ENCODE data around the gene TRAPPC3L. TPM values are rescaled to one million over a fixed set of nuclear protein-coding genes. Genes with fewer than 3 reads are reported as not detected.

TRAPPC3L gene
- total RNA-seq, 1 donor from 2014 or later, result not detected

DNA sequence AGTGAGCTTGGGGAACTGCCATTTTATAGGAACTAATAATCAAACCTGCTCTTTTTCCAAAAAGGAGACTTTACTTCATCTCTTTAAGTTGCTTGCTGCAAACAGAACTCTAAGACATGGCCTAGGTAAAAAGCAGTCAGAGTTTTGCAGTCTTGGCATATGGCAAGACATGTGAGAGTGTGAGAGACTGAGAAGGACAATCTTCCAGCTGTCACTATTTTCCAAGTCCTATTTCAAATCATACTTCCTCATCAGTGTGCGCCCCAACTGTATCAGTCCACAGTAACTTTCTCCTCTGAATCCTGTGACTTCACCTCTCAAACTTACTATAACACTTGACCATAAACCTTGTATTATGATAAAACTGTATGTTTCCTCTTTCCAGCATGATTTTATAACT lies 74.0 kb downstream of the TRAPPC3L start:
- Mint-ChIP-seq H3K27me3 (ENCODE audit: low read depth) (no peaks in the 10 kb centered on the region), H3K4me1 (ENCODE audit: low read depth) (peaks cover 5% of the 10 kb centered on the region), H3K36me3 (ENCODE audit: low read depth) (no peaks in the 10 kb centered on the region), H3K4me3 (ENCODE audit: unreplicated experiment) (no peak overlapping the region), H3K27ac (ENCODE audit: unreplicated experiment) (no peak overlapping the region), H3K9me3 (ENCODE audit: low read depth) (peaks cover 4% of the 10 kb centered on the region)
- no peak for DNase-seq (ENCODE audit: low spot score)
- TF ChIP-seq, protein P1, sequence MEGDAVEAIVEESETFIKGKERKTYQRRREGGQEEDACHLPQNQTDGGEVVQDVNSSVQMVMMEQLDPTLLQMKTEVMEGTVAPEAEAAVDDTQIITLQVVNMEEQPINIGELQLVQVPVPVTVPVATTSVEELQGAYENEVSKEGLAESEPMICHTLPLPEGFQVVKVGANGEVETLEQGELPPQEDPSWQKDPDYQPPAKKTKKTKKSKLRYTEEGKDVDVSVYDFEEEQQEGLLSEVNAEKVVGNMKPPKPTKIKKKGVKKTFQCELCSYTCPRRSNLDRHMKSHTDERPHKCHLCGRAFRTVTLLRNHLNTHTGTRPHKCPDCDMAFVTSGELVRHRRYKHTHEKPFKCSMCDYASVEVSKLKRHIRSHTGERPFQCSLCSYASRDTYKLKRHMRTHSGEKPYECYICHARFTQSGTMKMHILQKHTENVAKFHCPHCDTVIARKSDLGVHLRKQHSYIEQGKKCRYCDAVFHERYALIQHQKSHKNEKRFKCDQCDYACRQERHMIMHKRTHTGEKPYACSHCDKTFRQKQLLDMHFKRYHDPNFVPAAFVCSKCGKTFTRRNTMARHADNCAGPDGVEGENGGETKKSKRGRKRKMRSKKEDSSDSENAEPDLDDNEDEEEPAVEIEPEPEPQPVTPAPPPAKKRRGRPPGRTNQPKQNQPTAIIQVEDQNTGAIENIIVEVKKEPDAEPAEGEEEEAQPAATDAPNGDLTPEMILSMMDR (IDR thresholded peaks at IDR 0.05), result no peak

- Mint-ChIP-seq H3K27me3 (ENCODE audit: low read depth) (no peaks in the 10 kb centered on the region), H3K9me3 (ENCODE audit: low read depth) (peaks cover 4% of the 10 kb centered on the region), H3K4me1 (ENCODE audit: low read depth) (peaks cover 5% of the 10 kb centered on the region), H3K4me3 (ENCODE audit: unreplicated experiment) (no peak overlapping the region), H3K36me3 (ENCODE audit: low read depth) (no peaks in the 10 kb centered on the region), H3K27ac (ENCODE audit: unreplicated experiment) (no peak overlapping the region)
- TF ChIP-seq, protein P1 (IDR thresholded peaks at IDR 0.05), result no peak
- DNase-seq (ENCODE audit: low spot score), result no peak
Observed at GRCh38 chr6:116468293-116468692, 77.2 kb downstream of the TRAPPC3L start.

DNA sequence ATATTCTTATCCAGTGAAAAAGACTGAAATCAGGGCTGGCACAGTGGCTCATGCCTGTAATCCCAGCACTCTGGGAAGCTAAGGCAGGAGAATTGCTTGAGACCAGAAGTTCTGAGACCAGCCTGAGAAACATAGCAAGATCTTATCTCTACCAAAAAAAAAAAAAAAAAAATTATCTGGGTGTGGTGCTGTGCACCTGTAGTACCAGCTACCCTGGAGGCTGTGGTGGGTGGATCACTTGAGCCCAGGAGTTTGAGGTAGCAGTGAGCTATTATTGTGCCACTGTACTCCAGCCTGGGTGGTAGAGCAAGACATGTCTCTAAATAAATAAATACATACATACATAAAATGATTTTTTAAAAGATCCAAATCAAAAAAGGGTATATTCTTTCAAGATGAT lies 78.0 kb downstream of the TRAPPC3L start:
- H3K27ac Mint-ChIP-seq (ENCODE audit: unreplicated experiment), result no peak overlapping the region
- H3K4me1 Mint-ChIP-seq (ENCODE audit: low read depth), result peaks cover 7% of the 10 kb centered on the region
- H3K9me3 Mint-ChIP-seq (ENCODE audit: low read depth), result peaks cover 4% of the 10 kb centered on the region
- no peaks in the 10 kb centered on the region for H3K27me3 Mint-ChIP-seq (ENCODE audit: low read depth)
- no peak overlapping the region for H3K4me3 Mint-ChIP-seq (ENCODE audit: unreplicated experiment)
- H3K36me3 Mint-ChIP-seq (ENCODE audit: low read depth), result no peaks in the 10 kb centered on the region
- TF ChIP-seq, protein P1 (IDR thresholded peaks at IDR 0.05), result no peak
- no peak for DNase-seq (ENCODE audit: low spot score)

DNA sequence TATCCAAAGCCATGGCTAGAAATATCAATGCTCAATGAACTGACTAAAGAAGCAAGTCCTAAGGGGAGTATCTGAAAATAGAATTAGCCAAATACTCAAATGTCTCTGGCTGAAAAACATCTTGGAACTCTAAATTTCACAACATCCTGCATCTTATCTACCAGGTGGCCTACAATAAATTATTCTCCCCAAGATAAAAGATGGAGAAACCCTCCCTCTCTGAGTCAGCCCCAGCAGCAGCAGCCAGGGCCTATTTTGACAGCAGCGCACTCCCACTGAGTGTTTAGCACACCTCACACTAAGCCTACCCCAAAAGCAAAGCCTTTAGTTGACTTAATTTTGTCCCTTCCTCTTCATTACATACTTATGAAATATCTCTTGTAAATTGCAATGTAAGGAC lies 78.4 kb downstream of the TRAPPC3L start:
- no peaks in the 10 kb centered on the region for H3K27me3 Mint-ChIP-seq (ENCODE audit: low read depth)
- DNase-seq (ENCODE audit: low spot score), result no peak

DNA sequence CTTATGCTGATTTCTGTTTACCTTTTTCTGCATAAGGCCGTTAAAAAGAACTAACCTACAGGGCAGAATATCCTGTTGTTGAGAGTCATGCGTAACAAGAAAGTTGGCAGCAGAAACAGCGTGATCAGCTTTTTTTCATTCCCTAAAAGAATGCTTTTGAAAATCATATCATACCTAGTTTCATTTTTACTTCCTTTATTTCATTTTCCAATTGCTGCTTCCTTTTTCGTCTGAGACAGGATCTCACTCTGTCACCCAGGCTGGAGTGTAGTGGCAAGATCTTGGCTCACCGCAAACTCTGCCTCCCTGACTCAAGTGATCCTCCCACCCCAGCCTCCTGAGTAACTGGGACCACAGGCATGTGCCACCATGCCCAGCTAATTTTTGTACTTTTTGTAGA lies 80.2 kb downstream of the TRAPPC3L start:
- Mint-ChIP-seq H3K4me1 (ENCODE audit: low read depth) (peaks cover 13% of the 10 kb centered on the region), H3K27ac (ENCODE audit: unreplicated experiment) (no peak overlapping the region), H3K4me3 (ENCODE audit: unreplicated experiment) (no peak overlapping the region), H3K9me3 (ENCODE audit: low read depth) (peaks cover 4% of the 10 kb centered on the region), H3K36me3 (ENCODE audit: low read depth) (no peaks in the 10 kb centered on the region), H3K27me3 (ENCODE audit: low read depth) (no peaks in the 10 kb centered on the region)
- TF ChIP-seq, protein P1 (IDR thresholded peaks at IDR 0.05), result no peak
- no peak for DNase-seq (ENCODE audit: low spot score)

More for the DNA sequence above, 78.4 kb downstream of the TRAPPC3L start:
- TF ChIP-seq, protein P1 (IDR thresholded peaks at IDR 0.05), result no peak
- Mint-ChIP-seq H3K36me3 (ENCODE audit: low read depth) (no peaks in the 10 kb centered on the region), H3K4me3 (ENCODE audit: unreplicated experiment) (no peak overlapping the region), H3K9me3 (ENCODE audit: low read depth) (peaks cover 4% of the 10 kb centered on the region), H3K27ac (ENCODE audit: unreplicated experiment) (no peak overlapping the region), H3K4me1 (ENCODE audit: low read depth) (peaks cover 6% of the 10 kb centered on the region)

All from chondrocyte (in vitro differentiated cells).